GM19239 (cell line): Measurements from ENCODE around the gene SLC7A14.

Experiments
- DNase-seq: peaks from one replicate; pipeline ENCODE4 v3.0.0; 2011; ENCODE audit warnings: low spot score; ENCODE audit not compliant: insufficient read length
- FAIRE-seq: peaks from 2 replicates; lab custom pipeline; 2011; peaks lifted over from hg19 to GRCh38; lab: Jason Lieb, UNC

The SLC7A14 gene

DNA sequence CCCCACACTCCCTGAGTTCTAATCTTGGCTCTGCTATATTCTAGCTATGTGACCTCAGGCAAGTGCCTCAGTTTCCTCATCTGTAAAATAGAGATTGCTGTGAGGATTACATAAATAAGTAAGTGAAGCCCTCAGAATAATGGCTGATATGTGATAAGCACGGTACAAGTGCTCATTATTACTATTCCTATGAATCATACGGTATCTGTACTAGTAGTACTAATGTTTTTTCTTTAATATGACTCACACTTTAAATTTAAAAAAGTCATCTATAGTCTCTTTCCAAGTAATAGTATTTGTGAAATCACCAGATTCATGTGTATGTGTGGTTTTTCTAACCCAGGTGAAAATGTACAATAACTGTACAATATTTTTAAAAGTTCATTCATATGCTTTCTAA is 108.5 kb downstream of the SLC7A14 start:
- DNase-seq (no peak), FAIRE-seq (no peak)

DNA sequence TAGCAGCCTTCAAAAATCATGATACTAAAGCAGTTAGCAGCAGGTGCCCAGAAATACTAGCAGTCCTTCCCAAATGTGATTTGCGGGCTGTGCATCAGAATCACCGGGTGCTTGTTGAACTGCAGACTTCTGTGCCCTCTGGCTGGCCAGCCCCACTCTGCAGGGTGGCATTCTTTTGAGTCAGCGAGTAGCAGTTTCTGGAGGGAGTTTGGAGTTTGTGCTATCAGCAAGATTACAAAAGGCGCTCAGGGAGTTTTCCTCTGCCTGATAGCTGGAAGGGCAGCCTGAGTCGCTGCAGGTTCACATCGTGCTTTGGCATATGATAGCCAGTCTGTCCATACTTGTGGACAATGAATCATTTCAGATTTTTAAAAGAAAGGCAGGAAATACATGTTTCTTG is 109.6 kb downstream of the SLC7A14 start:
- DNase-seq, result no peak
- no peak for FAIRE-seq

DNA sequence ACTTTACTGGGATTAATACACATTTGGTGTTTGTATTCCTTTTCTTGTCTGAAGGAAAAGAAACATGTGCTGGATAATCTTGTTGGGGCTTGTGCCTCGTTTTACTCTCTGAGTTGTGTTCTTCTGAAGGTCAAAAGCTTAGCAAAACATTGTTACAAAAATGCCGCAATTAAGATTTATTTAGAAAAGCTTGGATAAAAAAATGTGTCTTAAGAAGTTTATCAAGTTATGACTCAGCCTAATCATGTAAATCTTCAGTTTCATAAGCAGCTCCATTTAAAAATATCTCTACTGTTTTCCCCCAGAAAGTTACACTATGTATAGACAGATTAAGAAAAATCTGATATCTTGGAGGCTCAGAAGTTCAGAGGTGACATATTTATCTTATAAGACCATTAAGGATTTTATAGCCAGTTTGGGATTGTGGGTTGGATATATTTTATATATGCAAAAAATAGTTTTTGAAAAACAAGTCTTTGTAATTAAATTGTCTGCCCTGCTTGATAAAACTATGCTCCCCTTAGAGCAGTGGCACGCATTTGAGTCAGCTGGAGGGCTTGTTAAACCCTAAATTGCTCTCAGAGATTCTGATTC is 110.7 kb downstream of the SLC7A14 start:
- no peak for FAIRE-seq

DNA sequence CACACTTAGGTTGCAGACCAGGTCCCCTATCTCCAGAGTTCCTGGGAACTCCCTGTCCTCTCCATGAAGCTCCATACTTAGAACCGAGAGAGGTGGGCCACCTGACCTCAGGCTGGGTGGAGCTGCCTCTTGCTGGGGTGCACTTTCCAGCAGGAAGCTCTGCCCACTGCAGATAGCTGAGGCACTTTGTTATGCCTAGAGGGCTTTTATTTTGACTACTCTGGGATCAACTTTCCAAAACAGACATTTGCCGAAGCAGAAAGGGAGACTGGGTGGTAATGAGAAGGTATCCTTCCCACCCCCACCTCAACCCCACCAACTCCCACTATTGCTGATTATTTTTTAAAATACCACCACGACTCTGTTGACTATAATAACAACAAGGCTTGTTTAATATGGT is 112.5 kb downstream of the SLC7A14 start:
- DNase-seq (no peak), FAIRE-seq (no peak)

More for the DNA sequence above, 110.7 kb downstream of the SLC7A14 start:
- no peak for DNase-seq

DNA sequence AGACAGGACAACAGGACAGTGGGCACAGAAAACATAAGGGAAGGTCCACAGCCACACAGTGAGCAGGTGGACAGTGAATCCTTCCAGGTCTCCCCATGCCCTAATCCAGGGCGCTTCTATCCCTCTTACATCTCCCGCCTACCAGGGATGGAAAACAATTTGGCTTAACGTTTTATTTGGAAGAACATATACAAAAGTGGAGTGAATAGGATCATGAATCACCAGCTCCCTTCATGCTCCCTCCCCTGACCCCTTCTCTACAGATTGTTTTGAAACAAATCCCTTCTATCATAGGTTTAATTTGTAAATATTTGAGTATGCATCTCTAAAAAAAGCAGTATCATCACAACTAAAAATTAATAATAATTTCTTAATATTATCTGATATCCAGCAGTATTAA is 114.7 kb downstream of the SLC7A14 start:
- no peak for FAIRE-seq

DNA sequence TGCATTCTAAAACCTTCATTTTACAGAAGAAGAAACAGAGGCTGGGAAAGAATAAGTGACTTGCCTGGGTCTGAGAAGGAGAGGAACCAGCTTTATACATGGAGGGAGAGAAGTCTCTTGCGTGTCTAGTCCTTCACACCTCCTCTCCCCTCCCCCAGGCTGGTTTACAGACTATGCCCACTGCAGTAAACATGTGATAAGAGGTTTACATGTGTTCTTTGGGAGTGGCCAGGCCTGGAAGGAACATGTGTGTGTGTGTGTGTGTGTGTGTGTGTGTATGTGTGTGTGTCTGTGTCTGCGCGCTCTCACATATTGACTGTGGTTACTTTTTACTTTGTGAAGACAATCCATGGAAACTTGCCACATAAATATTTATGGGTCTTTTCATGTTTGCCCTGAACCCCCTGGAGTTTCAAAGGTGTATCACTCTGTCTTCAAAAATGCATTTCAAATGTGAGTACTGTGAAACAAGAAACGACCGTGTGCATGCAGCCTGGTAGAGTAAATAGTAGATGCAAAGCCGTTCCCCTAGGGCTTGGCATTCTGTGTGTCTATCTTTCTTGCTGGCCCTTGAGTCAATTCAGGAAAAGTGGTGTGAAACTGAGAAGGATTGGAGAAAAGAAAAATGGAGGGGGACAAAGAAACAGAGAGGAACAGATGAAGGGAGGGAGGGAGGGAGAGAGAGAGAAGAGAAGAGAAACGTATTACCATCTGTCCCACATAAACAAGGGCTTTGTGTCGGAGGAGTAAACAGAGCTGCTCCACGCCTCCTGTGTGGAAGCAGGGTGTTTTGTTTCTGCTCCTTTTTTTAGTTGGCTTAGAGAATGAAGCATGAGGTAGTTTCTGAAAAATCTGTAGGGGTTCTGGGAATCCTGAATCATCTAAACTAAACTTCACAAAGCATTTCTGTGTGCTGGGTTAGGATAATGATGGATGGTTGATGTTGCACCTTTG is 115.5 kb downstream of the SLC7A14 start:
- FAIRE-seq, result no peak
- DNase-seq, result no peak

More for the DNA sequence above, 114.7 kb downstream of the SLC7A14 start:
- no peak for DNase-seq

DNA sequence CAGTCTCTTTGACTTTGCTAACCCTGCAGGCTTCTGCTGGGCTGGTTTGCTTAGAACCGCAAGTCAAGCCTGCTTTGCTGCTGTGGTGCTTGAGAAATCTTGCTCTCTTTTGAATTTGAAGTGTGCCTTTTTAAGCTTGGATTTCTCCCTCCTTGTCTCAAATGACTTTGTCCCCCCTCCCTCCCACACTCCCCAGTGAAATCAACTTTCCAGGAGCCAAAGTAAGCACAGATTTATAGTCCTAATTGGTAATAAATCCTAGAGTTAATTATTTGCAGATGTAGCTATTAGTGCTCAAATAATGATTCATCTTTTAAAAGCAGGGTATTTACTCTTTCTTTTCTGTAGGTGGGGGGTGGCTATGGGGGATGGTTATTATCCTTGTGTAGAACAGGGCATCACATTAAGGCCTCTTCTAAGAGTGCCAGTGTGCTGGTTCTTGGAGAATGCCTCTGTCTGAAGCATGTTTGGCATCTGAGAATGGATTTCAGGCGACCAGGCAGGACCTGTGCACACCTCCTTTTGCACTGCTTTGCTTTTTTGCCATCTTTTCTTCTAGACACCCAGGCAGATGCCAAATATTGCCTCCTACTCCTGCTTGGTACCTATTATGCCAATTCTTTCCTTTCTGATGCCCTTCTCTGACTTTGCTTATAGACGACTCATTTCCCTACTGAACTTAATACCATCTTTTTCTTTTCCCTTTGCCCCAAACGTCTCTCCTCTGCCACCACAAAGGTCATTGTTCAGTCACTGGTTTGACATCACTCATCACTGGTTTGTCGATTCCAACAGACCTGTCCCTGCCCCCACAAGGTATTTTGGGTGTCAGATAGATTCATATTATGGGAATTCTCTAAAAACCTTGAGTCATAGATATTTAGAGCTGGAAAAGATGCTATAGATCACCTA is 116.5 kb downstream of the SLC7A14 start:
- DNase-seq (no peak), FAIRE-seq (no peak)

DNA sequence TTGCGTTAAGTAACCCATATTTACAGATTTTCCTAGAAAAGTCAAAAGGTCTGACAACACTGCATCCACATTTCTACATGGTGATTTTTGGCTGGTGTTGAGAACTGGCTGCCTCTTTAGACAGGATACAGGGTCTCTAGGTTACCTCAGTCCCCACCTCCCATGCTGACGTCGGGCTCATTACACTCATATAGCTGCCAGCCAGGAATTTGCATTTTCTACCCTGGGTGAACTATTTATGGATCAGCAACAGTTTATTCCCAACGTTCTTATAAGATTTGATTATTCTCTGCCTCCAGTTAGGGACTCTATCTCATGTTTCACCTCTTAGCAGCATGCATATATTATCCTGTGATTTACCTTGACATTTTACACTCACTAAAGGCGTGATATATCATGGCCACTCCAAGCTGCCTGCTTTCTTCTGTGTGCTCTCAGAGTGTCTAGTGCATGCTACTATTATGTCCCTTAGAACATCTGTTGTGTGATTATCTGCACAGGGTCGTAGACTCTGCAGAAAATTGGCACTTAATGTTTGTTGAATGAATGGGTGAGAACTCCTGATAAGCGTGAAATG is 118.2 kb downstream of the SLC7A14 start:
- DNase-seq, result no peak
- FAIRE-seq, result no peak

DNA sequence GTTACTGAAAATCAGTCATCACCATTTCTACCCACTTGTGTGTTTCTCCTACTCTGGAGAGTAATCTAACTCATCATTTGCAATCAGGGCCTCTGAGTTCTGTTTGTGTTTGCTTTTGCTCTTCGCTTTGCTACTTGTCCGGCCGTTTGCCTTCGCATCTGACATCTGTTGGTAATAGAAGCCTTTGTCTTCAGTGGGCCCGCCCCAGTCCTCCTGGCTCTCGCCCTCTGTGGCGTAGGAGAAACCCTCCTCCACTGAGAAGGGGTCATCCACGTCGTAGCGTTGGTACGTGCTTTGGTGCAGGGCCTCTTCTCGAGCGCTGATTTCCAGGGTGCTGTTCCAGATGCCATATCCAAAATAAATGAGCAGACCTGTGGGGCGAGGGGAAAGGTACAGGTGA is 118.9 kb downstream of the SLC7A14 start:
- DNase-seq (no peak), FAIRE-seq (no peak)

DNA sequence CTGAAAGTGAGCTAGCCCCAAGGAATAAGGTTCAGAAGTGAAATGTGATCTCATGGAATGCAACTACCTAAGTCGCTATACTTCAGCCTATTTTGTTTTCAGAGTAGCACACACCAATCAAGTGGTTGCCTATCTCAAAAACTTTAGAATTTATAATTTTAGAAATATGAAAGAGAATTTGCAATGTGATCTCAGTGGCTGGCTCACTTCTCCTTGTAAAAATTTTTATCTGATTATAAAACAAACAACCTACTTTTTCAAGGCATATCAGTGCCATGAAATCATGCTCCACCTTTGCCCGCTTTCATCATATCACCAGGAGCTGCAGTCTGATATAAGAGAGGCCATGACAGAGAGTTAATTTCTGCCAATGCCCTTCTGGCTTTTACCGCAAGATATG is 119.9 kb downstream of the SLC7A14 start:
- DNase-seq (no peak), FAIRE-seq (no peak)

DNA sequence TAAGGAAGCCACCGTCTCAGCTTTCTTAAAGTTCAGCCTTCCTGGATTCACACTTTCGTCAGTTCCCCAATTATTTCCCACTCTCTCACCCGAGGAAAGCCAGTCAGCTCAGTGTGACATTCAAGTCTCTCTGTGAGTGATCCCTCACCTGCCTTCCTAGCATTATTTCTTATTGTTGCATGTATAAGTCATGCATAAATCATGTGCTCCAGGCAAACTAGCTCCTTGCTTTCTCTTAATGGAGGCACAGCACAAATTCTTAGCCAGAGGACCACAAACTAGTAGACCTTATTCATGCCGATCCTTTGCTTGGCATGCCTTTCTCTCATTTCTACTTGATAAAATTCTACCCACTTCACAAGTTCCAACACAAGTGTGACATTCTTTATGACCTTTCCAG is 122.9 kb downstream of the SLC7A14 start:
- no peak for FAIRE-seq
- DNase-seq, result no peak

DNA sequence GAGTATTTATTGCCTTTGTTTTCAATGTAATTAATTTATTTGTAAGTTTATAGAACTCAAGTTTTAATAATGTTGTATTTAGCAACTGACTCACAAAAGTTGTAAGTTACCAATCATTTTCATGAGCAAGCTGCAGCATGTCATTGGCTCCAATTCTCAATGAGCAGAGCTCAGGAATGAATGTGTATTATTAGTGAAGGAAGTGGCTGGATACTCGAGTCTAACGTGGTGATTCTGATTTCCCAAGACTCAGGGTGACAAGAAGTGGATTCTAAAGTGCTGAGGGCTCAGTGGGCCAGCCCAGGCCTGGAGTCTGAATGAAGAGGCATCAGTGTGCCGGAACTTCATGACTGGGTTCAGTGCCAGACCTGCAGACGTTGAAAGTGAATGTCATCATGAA is 127.6 kb downstream of the SLC7A14 start:
- FAIRE-seq, result no peak
- DNase-seq, result no peak

DNA sequence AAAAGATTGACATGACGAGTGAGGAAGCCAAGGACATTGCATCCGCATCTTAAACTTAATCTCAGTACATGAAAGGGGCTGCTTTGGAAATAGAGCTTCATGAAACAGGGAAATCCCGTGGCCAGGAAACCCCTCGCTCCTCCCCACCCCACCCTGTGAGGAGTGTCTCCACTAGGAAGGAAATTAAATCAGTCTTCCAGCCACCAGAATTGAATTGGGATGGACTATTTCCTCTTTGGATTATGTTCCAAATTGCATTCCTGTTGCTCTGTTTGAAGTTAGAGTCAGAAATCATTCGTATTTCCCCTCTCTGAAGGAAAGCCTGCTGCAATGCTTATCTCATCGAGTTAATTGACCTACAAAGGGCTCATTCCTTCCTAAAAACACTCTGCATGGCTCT is 131.4 kb downstream of the SLC7A14 start:
- no peak for FAIRE-seq
- DNase-seq, result no peak

DNA sequence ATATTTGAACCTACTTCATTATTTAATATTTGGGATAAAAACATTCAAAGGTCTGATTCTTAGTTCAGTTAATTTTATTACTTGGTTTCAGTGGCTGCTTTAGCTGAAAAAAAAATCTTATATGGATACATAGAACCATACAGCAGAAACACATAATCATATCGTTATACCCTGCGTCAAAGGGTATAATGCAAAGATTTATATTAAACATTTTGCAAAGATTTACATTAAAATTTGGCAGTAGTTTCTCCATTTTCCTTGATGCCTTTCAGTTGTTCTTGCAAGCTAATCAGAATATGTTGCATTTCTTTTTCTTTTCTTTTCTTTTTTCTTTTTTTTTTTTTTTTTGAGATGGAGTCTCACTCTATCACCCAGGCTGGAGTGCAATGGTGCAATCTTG is 135.8 kb downstream of the SLC7A14 start:
- FAIRE-seq (no peak), DNase-seq (no peak)

DNA sequence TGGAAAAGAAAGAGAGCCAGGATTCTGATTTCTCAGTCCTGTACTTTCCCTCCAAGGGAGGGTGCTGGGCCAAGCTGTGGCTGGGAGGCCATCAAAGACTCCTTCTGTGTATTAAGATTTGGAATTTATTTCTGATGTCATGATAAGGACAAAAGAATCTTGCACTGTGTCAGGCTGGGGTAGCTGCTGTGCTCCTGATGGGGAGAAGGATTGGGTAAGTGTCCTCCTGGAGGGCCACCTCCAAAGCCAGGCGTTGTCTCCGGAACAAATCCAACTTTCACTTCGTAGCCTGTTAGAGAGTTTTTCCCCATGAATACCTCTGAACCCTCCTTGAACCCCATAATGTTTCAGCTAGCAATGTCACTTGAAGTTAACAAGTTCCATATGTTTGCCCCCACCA is 137.3 kb downstream of the SLC7A14 start:
- FAIRE-seq (no peak), DNase-seq (no peak)

DNA sequence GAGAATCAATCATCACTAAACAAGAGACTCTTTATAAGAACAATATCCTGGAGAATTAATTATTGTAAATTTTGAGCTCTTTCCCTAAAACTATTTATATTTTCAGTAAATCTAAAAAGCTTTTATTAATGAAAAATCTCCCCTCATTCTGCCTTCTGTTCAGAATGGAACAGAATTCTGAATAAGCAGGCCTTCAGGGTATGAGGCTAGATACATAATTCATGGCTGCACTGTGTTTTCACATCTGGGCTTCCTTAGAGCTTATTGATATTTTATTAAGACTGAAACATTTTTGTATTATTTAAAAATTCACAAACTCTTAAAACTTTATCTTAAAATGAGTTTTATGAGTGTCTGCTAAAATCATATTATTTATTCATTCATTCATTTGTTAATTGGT is 142.4 kb downstream of the SLC7A14 start:
- no peak for FAIRE-seq
- no peak for DNase-seq

DNA sequence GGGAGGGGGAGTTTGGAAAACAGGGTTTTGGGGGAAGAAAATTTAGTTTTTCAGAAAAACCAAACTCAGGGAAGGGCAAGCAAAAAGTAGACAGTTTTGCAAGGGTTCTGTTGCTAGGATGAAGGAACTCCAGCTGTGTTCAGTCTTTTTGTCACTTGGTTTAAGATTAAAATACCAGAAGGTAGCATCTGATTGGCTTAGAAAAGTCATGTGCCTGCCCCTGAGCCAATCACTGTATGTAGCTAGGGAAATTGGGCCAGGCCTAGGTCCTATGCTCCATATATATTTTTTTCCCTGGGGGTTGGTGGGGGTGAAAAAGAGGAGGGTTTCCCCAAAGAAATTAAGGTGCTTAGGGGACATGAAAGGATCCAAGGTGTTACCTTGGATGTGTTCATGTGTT is 142.9 kb downstream of the SLC7A14 start:
- no peak for DNase-seq
- no peak for FAIRE-seq

DNA sequence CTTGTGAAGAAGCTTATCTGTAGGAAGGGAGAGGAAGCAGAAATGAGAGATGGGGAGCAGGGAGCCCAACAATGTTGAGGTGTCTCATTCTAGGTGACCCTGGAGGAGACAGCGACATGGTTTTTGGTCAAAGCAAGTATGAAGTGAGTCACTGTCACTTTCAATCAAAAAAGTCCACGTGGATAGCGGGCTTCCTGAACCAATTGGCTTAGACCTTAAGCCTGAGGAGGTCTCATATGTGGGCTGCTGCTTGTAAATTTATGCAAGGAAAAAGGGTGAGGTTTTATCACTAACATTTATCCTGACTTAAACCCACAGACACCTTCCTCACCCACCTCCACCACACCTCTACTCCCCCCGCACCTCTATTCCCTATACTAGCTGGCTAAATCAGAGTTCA is 144.5 kb downstream of the SLC7A14 start:
- FAIRE-seq (no peak), DNase-seq (no peak)

DNA sequence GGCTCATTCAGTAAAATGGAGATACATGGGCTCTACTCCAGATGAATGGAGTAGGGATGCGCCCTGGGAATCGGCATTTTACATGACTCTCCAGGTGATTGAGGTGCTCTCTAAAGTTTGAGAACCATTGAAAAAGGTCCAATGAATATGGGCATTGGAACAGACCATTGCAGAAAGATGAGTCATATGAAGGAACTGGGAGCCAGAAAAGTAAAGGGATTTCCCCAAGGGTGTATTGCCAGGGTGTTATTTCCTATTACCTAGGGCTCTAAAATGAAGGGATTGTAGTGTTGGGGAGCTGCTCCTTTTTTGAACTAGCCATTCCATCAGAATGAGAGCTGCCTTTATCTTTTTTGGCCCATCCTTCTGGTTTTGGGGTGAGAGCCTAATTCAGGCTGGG is 145.5 kb downstream of the SLC7A14 start:
- DNase-seq (no peak), FAIRE-seq (no peak)

DNA sequence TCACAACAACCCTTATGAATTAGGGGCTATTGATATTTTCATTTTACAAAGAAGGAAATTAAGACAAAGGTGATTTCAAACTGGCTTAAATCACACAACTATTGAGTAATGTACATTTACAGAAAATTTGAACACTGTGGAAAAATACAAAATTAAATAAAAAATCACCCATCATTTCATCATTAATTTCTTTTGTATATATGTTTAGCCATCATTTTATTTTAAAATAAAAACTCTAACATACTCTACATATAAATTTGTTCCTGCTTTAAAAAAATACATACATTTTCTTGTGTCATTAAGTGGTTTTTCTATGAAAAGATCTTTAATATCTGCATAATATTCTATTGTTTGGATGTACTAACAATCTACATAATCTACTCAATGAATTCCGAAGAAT is 147.0 kb downstream of the SLC7A14 start:
- DNase-seq (no peak), FAIRE-seq (no peak)
